ENCODE measurements around the gene HIVEP1. TPM values are rescaled to one million over a fixed set of nuclear protein-coding genes. Genes with fewer than 3 reads are reported as not detected.

The HIVEP1 gene
- total RNA-seq, 1 experiment from 2014 or later = 16.7 TPM

GRCh38 chr6:12119085-12119588, 107.0 kb downstream of the HIVEP1 start:
- Histone ChIP-seq H3K4me3 (ENCODE audit: low read depth in 2 of 2, low read length in 2 of 2) (no peak overlapping the region), H3K27me3 (ENCODE audit: control insufficient read depth, insufficient read depth, low read length) (no peaks in the 10 kb centered on the region), H3K9me3 (ENCODE audit: control insufficient read depth, insufficient read depth, low read depth, low read length) (peaks cover 3% of the 10 kb centered on the region; the same call in 1 of the 2 replicates), H3K4me1 (ENCODE audit: control insufficient read depth, insufficient read depth, low read length) (no peaks in the 10 kb centered on the region), H3K36me3 (ENCODE audit: control insufficient read depth, insufficient read depth, low read length) (no peaks in the 10 kb centered on the region), H3K27ac (ENCODE audit: low read length) (no peak overlapping the region)
- DNase-seq (ENCODE audit: low read depth, low spot score) = no peak
- ChIA-PET CTCF (no interaction called here), POLR2A (no interaction called here)
- in situ Hi-C loops (cut with HindIII; ENCODE audit: low pct_unique_long_range_greater_than_20kb, low sequenced_read_pairs) = no loop called here
- no peak for TF ChIP-seq CTCF (IDR thresholded peaks at IDR 0.05)
- no peak for TF ChIP-seq TCF7L2 (IDR thresholded peaks at IDR 0.05; ENCODE audit: low read depth, low read length)
- no peak for TF ChIP-seq POLR2AphosphoS5 (IDR thresholded peaks at IDR 0.05; ENCODE audit: low read depth, low read length)
- no peak for TF ChIP-seq SIN3A (IDR thresholded peaks at IDR 0.05; ENCODE audit: borderline replicate concordance, insufficient read depth, low read depth, low read length)
- TF ChIP-seq, protein P1, sequence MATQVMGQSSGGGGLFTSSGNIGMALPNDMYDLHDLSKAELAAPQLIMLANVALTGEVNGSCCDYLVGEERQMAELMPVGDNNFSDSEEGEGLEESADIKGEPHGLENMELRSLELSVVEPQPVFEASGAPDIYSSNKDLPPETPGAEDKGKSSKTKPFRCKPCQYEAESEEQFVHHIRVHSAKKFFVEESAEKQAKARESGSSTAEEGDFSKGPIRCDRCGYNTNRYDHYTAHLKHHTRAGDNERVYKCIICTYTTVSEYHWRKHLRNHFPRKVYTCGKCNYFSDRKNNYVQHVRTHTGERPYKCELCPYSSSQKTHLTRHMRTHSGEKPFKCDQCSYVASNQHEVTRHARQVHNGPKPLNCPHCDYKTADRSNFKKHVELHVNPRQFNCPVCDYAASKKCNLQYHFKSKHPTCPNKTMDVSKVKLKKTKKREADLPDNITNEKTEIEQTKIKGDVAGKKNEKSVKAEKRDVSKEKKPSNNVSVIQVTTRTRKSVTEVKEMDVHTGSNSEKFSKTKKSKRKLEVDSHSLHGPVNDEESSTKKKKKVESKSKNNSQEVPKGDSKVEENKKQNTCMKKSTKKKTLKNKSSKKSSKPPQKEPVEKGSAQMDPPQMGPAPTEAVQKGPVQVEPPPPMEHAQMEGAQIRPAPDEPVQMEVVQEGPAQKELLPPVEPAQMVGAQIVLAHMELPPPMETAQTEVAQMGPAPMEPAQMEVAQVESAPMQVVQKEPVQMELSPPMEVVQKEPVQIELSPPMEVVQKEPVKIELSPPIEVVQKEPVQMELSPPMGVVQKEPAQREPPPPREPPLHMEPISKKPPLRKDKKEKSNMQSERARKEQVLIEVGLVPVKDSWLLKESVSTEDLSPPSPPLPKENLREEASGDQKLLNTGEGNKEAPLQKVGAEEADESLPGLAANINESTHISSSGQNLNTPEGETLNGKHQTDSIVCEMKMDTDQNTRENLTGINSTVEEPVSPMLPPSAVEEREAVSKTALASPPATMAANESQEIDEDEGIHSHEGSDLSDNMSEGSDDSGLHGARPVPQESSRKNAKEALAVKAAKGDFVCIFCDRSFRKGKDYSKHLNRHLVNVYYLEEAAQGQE (IDR thresholded peaks at IDR 0.05; ENCODE audit: insufficient read depth in 1 of 2, low read depth in 2 of 2, low read length in 1 of 2) = no peak
- no peak for ATAC-seq
- BruUV-seq (replicated peaks) = no TSS peak
- intact Hi-C loops (cut with micrococcal nuclease; ENCODE audit: unreplicated experiment) = no loop called here

GRCh38 chr6:12125396-12125795, 113.3 kb downstream of the HIVEP1 start:
- Histone ChIP-seq H3K4me3 (ENCODE audit: low read depth in 2 of 2, low read length in 2 of 2) (no peak overlapping the region), H3K9me3 (ENCODE audit: control insufficient read depth, insufficient read depth, low read depth, low read length) (no peaks in the 10 kb centered on the region), H3K4me1 (ENCODE audit: control insufficient read depth, insufficient read depth, low read length) (no peaks in the 10 kb centered on the region), H3K36me3 (ENCODE audit: control insufficient read depth, insufficient read depth, low read length) (no peaks in the 10 kb centered on the region), H3K27me3 (ENCODE audit: control insufficient read depth, insufficient read depth, low read length) (no peaks in the 10 kb centered on the region), H3K27ac (ENCODE audit: low read length) (no peak overlapping the region)
- no peak for ATAC-seq
- in situ Hi-C loops (cut with HindIII; ENCODE audit: low pct_unique_long_range_greater_than_20kb, low sequenced_read_pairs) (no loop called here), intact Hi-C loops (cut with micrococcal nuclease; ENCODE audit: unreplicated experiment) (no loop called here)
- BruUV-seq (replicated peaks) = no TSS peak
- DNase-seq (ENCODE audit: low read depth, low spot score) = no peak
- no peak for TF ChIP-seq TCF7L2 (IDR thresholded peaks at IDR 0.05; ENCODE audit: low read depth, low read length)
- TF ChIP-seq, protein P1 (IDR thresholded peaks at IDR 0.05; ENCODE audit: insufficient read depth in 1 of 2, low read depth in 2 of 2, low read length in 1 of 2) = no peak
- no peak for TF ChIP-seq CTCF (IDR thresholded peaks at IDR 0.05)
- TF ChIP-seq POLR2AphosphoS5 (IDR thresholded peaks at IDR 0.05; ENCODE audit: low read depth, low read length) = no peak
- no peak for TF ChIP-seq SIN3A (IDR thresholded peaks at IDR 0.05; ENCODE audit: borderline replicate concordance, insufficient read depth, low read depth, low read length)
- ChIA-PET CTCF (no interaction called here), POLR2A (interaction anchor here (0.6 kb wide), 1 partner anchor 1779 kb away, joined by 7 read pairs; no protein-coding TSS in a partner anchor)

Data from Panc1 (cell line).